Left lobe of liver (tissue), 2 donors: ENCODE results near the gene MYOM1. TPM values are rescaled to one million over a fixed set of nuclear protein-coding genes. Genes with fewer than 3 reads are reported as not detected.
"Not testable (repeated sequence)": the region's sequence is repeated elsewhere in the genome, so short reads cannot be mapped to it uniquely, and the experiment has no call there.

Source experiments
- ATAC-seq: fragments of 200-7000 bp; cut with Tn5 transposase; one replicate; pipeline ENCODE4 v1.9.1; 2020; ENCODE audit warnings: mild to moderate bottlenecking, moderate library complexity
- DNase-seq: peaks from one replicate; pipeline ENCODE4 v3.0.0-alpha.2; 2020; ENCODE audit warnings: low spot score
- total RNA-seq: library from RNA; stranded (reverse); gene quantifications from one replicate; pipeline ENCODE4 v1.2.1, GENCODE V29; 2021
- donor health status: DM: no; HTN: no; CAD: no; lungs with moderate emphysema.
- donor health status: DM: no; HTN: yes; CAD: no.

The MYOM1 gene
- total RNA-seq, 1 donor from 2014 or later = 4.9 TPM

- DNase-seq (no peak), ATAC-seq (no peak)
Observed at GRCh38 chr18:3221496-3221895, 1.7 kb upstream of the MYOM1 start.

DNA sequence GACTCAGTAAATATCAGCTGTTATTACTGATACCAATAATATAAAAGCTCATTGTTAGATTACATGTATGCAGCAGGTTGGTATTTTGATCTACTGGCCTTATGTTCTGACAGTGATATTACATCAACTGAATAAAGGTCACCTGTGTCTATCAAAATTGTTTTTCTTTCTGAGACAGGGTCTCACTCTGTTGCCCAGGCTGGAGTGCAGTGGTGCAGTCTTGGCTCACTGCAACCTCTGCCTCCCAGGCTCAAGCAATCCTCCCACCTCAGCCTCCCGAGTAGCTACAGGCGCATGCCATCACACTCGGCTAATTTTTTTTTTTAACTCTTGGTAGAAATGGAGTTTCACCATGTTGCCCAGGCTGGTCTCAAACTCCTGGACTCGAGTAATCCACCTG, 1.1 kb upstream of the MYOM1 start:
- not testable (repeated sequence) for ATAC-seq, DNase-seq

DNA sequence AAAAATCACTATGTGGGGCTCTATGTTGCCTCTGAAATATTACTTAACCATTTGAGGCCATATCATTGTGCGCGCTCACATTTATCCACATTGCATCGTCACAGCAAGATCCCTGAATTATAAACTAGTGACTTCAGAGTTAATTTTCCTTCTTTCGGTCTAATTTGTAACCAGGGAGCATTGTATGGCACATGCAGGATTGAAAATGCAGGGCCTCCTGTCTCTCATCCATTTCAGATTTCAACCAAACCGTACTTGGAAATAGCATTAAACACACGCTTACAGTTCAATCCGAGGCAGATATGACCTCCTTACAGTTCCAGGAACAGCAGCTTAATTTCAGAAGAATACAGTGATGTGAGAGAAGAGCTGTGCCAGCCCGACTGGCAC, 532 bp downstream of the MYOM1 start:
- no peak for DNase-seq
- peak; percentile 35 for ATAC-seq

GRCh38 chr18:3218819-3219218, 949 bp downstream of the MYOM1 start:
- ATAC-seq (peak; percentile 60), DNase-seq (no peak)

- DNase-seq = no peak
- ATAC-seq = peak; percentile 66
Observed at GRCh38 chr18:3217948-3218647, 1.7 kb downstream of the MYOM1 start.

GRCh38 chr18:3216987-3217386, 2.8 kb downstream of the MYOM1 start:
- ATAC-seq = no peak
- no peak for DNase-seq

DNA sequence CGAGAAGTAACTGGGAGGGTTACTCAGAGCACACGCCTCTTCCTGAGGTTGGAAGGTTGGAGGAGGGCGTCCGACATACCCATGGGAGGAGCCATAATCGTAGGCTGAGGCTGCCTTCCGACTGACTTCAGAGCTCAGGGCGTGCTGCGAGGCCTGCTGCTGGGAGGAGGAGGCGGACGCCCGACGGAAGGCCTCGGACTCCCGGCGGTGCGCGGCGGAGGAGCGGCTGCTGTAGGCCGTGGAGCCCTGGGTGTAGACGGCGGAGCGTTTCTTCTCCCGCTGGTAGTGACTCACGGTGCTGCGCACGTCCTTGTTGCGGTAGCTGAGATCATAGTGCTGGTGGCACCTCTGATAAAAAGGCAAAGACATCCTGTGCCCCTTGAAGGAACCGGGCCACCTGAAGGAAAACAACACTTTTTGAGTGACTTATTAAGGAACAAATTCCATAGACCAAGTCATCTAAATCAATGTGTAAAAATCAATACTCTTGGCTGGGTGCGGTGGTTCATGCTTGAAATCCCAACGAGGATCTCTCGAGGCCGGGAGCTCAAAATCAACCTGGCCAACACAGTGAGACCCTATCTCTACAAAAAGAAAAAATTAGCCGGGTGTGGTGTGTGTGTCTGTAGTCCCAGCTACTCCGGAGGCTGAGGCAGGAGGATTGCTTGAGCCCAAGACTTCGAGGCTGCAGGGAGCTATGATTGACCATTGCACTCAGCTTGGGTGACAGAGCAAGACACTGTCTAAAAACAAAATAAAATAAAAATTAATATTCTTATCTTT, 4.7 kb downstream of the MYOM1 start:
- DNase-seq (no peak), ATAC-seq (no peak)

GRCh38 chr18:3213300-3214059, 6.3 kb downstream of the MYOM1 start:
- ATAC-seq (no peak), DNase-seq (no peak)

GRCh38 chr18:3212657-3213056, 7.1 kb downstream of the MYOM1 start:
- DNase-seq (no peak), ATAC-seq (no peak)

GRCh38 chr18:3211236-3211992, 8.4 kb downstream of the MYOM1 start:
- no peak for DNase-seq
- peak; percentile 66 for ATAC-seq

- ATAC-seq (no peak), DNase-seq (no peak)
Observed at GRCh38 chr18:3209859-3210569, 9.8 kb downstream of the MYOM1 start.

DNA sequence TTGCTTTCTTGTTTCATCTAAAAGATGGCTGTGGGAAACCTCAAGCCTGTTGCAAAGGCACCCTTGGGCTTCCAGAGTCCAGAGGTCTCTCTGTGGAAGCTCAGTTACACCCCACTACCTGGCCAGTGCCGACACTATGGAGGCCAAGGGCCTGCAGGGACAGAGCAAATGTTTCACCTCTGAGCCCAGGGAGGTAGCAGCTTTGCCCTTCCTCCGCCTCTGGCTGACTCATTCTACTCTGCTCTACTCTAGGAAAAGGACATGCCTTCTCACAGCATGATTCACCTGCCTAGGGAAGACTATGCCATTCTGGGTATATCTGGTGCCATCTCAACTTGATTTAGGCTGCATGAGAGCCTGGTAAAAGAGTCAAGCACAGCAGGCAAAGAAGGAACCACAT, 12.2 kb downstream of the MYOM1 start:
- ATAC-seq = no peak
- DNase-seq = no peak

DNA sequence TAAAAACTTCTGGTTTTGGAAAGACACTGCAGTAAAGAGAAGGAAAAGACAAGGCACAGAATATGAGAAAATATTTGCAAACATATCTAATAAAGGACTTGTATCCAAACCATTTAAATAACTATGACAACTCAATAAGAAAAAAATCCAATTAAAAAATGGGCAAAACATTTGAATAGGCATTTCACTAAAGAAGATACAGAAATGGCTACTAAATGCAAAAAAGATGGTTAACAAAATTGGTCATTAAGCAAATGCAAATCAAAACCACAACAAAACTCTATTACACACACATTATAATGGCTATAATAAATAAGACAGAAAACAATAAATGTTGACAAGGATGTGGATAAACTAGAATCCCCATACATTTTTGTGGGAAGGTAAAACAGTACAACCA, 14.5 kb downstream of the MYOM1 start:
- DNase-seq (no peak), ATAC-seq (no peak)

DNA sequence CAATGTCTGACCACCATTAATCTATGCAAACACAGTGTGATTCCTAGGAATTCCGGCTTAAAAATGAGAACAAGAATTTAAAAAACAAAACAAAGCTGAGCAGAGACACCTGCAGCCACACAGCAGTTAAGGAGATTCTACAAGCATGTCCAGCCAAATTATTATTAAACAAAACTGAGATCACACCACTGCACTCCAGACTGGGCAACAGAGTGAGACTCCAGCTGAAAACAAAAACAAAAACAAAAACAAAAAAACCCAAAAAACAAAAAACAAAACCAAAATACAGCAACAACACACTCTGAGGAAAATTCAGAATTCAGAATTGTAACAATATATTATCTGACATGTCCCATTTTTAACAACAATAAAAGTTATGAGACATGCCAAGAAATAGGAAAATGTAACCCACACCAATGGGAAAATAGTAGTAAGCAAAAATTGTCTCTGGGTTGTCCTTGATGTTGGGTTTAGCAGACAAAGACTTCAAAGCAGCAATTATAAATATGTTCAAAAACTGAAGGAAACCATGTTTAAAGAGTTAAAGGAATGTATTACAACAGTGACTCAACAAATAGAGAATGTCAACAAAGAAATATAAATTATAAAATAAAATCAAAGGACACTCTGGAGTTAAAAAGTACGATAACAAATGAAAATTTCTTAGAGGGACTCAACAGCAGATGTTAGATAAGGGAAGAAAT, 19.7 kb downstream of the MYOM1 start:
- no peak for ATAC-seq
- DNase-seq = no peak

- DNase-seq, ATAC-seq: not testable (repeated sequence)
Observed at GRCh38 chr18:3198260-3198860, 21.4 kb downstream of the MYOM1 start.

DNA sequence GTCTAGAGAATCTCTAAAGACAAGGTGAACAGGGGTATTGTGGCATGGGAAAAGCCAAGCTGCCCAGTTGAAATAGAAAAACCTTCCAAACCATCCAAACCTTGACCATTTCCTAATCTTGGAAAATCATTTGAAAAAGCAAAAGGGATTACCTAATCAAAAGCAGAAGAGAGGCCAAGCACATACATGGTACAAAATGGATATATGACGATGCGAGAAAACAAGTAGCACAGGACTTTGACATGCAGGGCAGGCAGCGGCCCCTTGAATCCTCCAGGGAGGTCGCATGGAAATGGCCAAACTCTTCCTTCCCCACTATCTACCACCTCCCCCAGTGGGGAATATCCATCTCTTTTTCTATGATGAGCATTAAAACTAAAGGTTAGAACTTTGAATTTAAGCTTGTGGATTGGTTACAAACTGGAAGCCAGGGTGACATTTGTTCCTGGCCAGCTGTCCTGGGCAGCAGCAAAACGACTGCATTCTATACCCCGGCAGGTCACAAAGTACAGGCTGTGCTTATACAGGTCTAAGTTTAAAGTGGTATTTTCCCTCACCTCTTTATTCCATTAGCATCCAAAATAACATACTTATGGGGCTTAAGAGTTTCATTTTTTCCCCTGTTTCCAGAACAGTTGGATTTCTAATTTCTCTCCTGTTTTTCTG, 24.7 kb downstream of the MYOM1 start:
- DNase-seq = no peak
- ATAC-seq = peak; percentile 89

GRCh38 chr18:3193331-3193730, 26.4 kb downstream of the MYOM1 start:
- DNase-seq (no peak), ATAC-seq (no peak)

DNA sequence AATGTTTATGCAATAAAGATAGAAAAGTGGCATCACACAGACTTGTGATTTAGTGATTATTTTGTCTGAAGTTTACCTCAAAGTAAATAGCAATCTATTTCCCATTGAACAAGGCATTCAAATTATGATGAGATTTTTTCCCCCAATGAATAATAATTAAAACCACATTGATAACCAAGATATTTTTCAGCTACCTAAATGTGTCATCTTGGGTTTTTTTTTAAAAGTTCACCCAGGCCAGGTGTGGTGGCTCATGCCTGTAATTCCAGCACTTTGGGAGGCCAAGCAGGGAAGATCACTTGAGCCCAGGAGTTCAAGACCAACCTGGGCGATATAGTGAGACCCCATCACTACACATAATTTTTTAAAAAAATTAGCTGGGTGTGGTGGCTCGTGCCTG, 27.0 kb downstream of the MYOM1 start:
- DNase-seq = no peak
- no peak for ATAC-seq

GRCh38 chr18:3192286-3192685, 27.5 kb downstream of the MYOM1 start:
- ATAC-seq (no peak), DNase-seq (no peak)
